Activated T-helper 9 cell treated with anti-CD3 and anti-CD28 coated beads, Interleukin-2, amount 50 U/mL, for 16 hours (primary cell): ENCODE measurements around the gene EP400.

Experiments used
- DNase-seq: peaks from one replicate; pipeline ENCODE4 v3.0.0-alpha.2; 2020; ENCODE audit warnings: low read depth

EP400 gene

DNA sequence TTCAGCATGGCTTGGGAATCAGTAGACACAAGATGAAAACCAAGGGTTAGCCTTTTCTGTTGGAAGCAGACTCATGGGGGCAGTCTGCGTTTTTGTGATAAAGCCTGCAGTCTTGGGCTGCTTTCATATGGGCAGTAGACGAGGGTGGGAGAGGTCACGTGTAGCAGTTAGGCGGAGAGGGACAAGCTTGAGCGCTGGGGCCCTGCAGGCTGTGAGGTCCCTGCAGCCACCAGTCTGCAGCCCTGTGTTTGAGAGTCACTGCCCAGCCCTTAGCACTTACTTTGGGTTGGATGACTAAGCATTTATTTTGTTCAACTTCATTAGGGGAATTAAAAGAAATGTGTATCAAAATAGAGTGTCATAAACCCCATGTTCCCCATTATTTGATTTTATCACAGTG is 37.2 kb downstream of the EP400 start:
- no peak for DNase-seq

DNA sequence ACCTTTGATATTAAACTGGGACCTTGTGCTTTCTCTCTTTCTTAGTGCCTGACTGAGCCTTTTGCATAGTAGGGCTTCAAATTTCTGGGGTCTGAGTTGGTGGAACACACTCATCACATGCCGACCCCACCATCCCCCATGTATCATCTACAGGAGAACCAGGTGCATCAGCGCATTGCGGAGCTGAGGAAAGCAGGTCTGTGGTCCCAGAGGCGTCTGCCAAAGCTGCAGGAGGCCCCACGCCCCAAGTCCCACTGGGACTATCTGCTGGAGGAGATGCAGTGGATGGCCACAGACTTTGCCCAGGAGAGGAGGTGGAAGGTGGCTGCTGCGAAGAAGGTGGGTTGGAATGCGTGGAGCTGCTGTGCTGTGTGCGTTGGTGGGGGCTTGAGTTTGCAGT is 37.8 kb downstream of the EP400 start:
- no peak for DNase-seq

DNA sequence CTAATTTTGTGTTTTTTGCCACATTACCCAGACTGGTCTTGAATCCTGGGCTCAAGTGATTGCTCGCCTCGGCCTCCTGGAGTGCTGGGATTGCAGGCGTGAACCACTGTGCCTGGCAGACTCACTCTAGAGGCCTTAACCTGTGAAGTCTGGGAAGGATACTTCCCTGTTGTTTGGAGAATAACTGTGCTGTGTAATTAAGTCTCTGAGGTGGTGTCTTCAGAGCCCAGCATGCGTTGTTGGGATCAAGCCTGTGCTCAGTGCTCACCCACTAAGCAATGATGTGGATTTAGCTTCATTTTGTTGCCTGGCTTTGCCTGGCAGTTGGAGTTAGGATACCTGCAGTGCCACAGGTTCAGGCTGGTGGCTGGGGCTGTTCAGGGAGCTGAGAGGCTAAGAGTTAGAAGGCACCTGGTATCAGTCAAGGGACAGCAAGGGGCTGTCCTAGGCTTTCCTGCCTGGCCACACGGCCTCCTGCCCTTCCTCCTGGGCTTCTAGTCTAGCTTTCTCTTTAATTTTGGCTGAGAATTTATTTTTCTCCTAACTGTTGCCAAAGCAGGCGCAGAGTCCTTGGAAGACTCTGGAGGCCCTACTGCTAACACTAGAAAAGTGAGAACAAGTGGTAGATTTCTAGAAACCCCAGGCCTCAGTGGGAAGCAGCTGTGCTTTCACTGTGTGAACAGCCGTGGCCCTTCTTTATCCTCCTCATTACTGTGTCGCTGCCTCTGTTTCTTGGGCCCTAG is 38.5 kb downstream of the EP400 start:
- no peak for DNase-seq

DNA sequence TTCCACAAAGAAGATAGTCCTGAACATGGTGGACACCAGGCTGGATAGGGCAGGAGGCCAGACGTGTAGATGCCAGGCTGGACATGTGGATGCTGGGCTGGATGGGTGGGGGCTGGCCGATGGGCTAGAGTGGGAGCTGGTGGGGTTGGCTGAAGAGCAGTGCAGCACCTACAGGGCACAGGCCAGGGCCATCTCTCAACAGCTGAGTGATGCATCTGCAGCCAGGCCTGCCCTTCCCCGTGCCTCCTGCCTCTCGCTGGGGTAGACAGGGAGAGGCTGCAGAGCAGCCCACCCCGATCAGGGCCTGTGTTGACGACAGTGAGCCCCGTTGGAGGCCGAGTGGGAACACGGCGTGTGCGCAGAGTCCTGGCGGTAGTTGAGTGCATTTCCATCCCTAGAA is 39.3 kb downstream of the EP400 start:
- no peak for DNase-seq

DNA sequence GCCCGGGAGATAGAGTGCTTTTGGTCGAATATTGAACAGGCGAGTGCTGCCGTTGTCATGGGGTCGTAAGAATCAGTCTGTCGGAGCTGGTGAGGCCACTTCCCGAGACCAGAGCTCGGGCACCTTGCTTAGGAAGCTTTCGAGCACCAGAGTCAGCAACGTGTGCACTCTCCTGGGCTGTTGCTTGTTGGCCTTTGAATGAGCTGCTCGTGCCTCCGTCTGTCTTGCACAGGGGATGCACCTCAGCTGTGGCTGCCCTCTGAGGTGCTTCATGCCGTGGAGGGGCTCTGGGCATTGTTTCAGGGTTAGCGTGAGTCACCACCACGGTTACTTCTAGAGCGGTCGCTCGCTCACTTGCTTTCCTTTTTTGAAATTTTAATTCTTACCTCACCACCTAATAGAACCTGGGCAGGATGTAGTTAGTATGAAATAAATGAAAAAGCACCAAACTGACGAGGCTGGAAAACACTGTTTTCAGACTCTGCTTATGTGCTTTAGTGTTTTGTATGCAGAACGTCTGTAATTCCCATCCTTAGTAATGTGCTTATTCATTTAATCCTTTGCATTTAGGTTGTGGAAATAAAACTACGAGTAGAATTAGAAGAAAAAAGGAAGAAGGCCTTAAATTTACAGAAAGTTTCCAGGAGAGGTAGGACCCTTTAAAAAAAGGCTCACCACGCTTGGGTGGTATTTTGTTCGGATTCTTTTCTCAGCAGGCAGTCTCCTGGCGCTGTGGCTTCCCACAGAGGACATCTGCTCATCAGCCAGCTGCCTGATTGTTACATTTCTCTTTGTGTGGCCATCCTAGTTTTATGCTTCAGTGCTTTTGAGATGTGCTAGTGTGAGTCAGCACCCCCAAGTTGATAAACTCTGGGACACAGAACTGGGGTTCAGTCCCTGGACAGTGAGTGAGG is 40.6 kb downstream of the EP400 start:
- no peak for DNase-seq

DNA sequence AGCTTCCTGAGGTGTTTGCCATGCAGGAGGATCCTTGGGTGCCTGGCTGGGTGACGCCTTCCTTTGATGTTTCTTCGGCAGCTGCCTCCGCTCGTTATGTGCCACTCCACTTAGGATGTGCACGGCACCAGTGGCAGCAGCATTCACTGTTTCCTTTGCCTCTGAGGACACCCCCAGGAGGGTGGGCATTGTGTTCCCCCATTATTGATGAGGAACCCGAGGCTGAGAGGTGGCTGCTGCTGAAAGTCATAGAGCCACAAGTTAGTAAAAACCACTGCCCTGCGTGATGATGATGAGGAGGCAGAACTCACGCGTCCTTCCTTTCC is 41.2 kb downstream of the EP400 start:
- no peak for DNase-seq

DNA sequence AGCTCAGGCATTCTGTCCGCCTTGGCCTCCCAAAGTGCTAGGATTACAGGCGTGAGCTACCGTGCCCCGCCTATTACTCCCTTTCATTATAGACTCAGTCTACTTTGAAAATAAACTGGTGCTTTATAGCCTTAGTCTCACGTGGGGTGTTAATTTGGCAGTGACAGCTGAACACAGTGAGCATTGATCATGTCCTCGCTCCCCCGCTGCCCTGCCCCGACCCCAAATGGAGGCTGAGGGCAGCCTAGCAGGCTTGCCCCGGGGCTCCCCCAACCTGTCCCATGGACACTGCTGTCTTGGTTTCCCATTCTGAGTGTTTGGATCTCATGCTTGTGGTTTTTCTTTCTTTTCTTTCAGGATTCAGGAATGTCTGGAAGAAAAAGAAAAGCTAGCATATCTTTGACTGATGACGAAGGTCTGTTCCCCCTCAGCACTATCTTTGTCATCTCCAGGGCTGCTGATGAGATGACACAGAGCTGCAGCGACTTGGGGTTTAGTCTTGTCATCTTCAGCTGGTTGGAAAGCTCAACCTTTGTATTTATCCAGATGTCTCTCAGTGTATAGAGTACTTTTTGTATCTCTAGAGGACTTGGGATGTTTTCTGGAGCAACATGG is 42.2 kb downstream of the EP400 start:
- DNase-seq: no peak

DNA sequence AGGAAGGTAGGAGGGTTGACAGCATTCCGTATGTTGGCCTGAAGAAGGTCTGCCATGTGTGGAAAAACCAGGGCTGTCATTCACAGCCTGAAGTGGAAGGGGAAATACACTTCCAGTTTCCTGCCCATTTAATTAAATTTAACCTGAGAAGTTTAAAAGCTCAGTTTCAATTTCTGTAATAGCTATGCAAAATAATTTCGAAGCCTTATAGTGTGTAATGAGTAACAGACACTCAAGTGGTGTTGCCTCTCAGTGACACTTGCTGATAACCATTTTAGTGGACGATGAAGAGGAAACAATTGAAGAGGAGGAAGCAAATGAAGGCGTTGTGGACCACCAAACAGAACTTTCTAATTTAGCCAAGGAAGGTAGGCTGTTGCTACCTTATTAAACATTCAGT is 44.8 kb downstream of the EP400 start:
- no peak for DNase-seq

DNA sequence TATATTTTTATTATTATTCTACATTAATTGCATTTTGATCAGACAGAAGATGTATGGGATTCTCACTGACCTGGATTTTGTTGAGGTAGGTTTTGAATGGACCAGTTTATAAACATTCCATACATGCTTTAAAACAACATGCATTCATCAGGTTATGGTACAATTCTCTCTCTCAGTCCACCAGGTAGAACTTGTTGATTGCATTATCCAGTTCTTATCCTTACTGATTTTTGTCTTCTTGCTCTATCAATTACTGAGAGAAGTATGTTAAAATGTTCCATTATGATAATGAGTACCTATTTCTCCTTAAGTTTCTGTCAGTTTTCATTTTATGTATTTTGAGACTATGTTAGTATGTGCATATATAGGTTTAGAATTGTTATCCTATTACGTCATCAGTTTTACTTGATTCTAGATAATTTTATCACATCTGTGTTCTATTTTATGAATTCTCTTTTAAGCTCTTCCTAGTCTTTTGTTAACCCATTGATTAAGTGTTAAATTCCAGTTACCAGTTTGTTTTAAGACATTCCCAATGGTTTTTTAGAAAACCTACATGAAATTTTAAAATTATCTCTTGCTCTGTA is 50.6 kb downstream of the EP400 start:
- DNase-seq: no peak

DNA sequence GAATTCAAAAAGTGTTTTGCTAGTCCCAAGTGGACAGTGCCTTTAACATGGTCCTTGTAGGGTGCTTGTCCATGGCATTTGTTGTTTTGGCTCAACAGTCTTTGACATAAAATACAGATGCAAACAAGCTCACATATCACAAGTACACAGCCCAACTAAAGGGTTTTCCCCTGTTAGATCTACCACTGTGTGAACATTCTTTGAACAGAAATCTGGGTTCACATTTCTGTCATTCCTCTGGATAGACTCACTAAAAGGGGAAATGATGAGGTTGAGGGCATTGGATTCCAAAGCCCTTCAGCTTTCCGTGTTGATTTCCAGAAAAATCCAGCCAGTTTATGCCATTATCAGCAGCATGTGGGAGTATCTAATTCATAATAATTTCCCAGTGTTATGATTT is 54.1 kb downstream of the EP400 start:
- no peak for DNase-seq

DNA sequence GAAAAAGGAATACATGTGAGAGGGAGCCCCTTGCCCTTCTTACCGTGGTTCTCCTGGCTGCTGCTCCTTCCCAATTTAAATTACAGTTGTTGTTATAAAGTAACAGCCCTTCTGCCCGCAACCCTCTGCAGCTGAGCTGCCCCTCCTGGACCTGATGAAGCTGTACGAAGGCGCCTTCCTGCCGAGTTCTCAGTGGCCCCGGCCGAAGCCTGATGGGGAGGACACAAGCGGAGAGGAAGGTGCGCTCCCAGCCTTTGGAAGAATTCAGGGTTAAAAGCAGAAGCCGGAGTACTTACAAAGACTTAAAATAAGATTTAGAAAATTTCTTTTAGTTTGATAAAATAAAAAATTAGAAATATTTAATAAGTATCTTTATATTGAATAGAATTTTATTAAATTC is 55.2 kb downstream of the EP400 start:
- no peak for DNase-seq

DNA sequence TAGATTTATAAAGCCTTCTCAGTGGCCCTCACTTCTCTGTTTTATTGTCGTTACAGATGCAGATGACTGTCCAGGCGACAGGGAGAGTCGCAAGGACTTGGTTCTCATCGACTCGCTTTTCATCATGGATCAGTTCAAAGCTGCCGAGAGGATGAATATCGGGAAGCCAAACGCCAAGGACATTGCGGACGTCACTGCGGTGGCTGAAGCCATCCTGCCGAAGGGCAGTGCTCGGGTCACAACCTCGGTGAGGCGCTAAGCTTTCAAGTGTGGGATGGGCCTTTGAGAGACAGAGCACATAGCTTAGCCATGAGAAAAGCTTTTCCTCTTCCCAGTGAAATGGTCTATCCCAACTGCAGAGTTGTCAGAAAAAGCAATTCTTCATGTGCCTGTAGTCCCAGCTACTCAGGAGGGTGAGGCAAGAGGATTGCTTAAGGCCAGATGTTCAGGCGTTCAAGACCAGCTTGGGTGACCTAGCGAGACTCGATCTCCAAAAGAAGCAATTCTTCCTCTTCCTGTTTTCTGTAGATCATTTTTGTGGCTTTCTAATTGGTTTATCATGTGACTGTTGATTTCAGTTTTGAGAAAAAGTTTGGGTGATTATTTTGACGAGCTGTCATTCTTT is 56.4 kb downstream of the EP400 start:
- DNase-seq: no peak

DNA sequence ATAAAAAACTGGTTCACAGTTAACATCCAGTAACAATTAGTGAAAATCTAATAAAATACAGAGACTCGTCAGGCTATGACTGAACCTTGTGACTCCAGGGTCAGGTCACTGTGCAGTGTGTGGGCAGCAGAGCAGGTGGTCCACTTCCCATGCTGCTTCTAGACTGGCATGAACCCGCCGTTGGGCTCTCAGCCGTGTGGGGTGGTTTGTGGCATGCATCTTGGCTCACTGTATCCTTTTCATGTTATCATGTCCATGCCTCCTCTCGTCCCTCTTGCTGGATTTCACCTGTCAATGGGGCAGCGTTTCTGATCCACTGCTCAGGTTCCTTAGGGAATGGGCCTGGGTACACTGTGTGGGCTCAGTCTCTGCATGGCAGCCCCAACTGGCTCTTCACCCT is 57.3 kb downstream of the EP400 start:
- no peak for DNase-seq

DNA sequence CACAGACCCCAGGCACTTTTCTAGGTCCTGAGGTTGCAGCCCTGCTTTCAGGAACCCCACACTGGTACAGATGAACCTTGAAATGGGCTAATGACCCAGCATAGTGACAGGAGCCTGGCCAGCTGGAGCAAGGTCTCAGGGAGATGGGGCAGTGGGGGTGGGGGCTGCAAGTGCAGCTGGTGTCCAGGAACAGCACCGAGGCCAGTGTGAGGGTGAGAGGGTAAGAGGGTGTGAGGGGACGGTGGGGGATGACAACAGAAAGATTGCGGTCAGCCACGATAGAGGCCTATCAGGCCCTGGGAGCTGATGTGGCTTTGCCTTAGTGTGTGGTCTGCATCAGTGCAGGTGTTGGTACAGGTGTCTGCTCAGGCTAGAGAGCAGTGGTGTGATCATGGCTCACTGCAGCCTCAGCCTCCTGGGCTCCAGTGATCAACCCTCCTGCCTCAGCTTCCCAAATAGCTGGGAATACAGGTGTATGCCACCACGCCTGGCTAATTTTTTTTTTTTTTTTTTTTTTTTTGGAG is 59.7 kb downstream of the EP400 start:
- DNase-seq: no peak

DNA sequence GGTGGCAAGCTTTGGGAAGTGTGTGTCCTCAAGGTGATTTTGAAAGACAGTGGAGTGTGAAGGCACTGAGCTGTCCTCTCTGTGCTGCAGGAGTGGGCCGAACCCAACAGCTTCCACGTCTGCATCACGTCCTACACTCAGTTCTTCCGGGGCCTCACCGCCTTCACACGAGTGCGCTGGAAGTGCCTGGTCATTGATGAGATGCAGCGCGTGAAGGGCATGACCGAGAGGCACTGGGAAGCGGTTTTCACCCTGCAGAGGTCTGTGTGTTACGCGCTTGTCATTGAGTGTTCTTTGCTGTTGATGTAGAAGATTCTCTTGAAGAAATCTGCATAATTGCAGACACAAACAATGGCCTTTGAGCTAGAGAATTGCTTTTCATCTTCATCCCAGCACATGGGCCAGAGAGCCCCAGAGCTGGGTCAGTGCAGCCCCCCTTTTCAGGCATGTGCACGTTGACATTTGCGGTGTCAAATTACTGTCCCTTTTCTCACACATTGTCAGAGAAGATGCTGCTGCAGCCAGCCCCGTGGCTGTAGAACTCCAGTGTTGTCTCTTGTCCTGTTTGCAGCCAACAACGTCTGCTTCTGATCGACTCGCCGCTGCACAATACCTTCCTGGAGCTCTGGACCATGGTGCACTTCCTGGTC is 63.3 kb downstream of the EP400 start:
- no peak for DNase-seq

DNA sequence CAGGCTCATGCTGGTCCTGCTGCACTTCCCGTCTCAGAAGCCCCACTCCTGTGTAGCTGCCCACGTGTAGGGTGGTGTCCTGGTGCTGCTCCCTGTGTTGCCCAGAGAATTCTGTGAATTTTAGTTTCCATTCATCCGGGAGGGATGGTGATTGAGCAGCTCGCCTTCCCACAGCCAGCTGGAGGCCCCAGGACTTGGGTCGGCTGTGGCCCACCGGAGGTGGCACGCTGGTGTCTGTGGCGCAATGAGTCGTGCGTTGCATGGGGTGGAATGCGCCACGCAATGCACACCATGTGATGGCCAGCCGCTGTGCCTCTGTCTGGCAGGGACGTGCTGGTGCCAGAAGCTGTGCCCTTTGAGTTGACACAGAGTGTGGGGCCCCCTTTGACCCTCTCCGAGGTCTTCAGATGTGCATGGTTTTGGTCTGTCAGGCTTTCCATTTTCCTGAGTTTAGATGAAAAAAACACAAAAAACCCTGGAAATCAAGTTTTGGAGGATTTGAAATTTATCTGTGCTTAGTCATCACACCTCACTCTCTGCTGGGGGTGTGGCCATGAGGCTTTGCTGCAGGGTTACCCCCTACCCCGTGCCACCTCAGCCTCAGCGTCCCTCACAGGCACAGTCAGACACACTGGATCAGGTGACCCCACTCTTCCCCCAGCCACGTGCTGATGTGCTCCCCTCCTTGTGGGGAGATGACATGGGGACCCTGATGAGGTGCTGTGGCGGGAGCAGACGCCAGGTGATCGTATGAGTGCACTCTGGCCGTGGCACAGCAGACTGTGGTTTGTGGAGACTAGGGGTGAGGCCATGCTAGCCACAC is 64.6 kb downstream of the EP400 start:
- DNase-seq: no peak

DNA sequence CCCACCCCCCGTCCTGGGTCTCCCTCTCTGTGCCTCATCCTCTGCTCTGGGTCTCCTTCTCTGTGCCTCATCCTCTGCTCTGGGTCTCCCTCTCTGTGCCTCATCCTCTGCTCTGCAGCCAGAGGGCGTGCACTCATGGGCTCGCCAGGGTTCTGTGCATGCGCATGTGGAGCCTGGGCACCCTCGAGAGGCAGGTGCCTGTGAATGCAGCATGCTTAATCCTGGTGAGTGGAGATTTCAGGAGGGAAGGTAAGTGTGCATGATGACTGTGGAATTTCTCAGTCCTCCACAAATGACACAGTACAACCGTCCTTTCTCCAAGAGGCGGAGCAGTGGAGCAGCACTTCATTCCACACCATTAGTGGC is 65.2 kb downstream of the EP400 start:
- DNase-seq: no peak

DNA sequence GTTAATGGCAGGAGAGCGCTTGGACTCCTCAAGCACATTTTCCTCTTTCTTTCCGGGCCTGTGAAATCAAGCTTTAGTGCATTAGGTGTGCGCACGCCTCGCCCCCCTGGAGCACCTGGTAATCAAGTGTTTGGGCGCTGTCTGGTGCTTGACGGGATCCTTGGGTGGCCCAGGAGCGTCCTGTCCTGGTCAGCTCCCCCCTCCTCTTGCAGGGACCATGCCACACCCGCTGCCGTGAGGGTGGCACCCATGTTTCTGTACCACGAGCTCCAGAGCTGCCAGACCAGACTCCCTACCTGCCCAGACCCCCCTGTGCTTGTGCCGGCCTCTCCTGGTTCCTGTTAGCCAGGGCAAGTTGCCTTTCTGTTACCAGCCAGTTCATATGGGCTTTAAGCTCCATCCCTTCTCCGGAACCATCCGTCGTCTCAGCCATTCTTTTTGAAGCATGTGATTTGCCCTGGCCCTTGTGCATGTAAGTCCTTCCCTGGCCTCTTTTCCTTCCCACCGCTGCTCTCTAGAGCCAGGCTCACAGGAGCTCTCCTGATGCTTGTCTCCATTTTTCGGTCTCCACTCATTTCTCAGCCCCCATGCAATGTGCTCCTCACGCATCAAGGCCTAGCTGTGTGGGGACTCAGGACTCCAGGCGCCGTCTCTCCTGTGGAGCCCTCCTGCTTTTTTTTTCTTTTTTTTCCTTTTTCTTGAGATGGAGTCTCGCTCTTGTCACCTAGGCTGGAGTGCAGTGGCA is 66.1 kb downstream of the EP400 start:
- no peak for DNase-seq

DNA sequence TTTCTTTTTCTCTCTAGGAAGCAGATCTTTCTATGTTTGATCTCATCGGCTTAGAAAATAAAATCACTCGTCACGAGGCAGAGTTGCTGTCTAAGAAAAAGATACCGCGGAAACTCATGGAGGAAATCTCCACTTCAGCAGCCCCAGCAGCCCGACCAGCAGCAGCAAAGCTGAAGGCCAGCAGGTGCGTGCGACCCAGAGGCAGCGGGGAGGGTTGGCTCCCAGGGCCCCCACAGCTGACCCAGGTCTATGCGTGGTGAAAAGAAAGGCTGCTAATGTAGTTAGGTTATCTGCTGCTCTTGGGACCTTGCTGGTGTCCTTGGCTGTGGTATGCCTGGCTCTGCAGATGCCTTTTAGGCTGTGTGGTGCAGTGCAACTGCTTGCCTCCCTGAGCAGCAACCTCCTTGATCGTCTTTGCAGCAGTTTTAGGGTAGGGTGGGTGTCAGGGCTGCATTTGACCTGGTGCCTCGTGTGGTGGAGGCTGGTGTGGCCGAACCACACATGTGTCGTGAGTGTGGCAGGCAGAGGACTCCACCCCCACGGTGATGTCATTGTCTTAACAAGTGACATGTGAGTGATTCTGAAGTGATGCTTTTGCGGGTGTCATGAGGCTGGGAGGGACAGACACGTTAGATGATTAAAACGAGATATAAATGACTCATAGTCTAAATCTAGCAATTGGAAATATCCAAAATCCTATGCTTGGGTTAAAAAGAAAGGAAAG is 68.6 kb downstream of the EP400 start:
- no peak for DNase-seq
